ENCODE measurements around the gene KDSR. TPM values are rescaled to one million over a fixed set of nuclear protein-coding genes. Genes with fewer than 3 reads are reported as not detected.

Gene KDSR
- total and polyA plus RNA-seq, 2 of the 13 experiments (the other 11 are each of a cell fraction or from before 2014, with no cell fraction given) = 10.4 to 20.9 TPM

GRCh38 chr18:63339920-63340484, 27.0 kb downstream of the KDSR start:
- 43% methylated on average over 4 of the region's 4 CpGs for WGBS (ENCODE audit: low lambda C conversion rate)
- Histone ChIP-seq H3K9me3 (ENCODE audit: low read length) (no peaks in the 10 kb centered on the region), H3K36me3 (replicated peaks in 1 of 2; ENCODE audit: control insufficient read depth in 1 of 2, insufficient read depth in 2 of 2, low read length in 2 of 2) (peaks cover 25 to 77% of the 10 kb centered on the region in 2 experiments), H3K4me1 (ENCODE audit: insufficient read depth, low read length) (peaks cover 25% of the 10 kb centered on the region), H2AFZ (ENCODE audit: low read length) (no peak overlapping the region), H3K4me3 (replicated peaks in 1 of 3; ENCODE audit: insufficient read depth in 1 of 3, low read depth in 2 of 3, low read length in 3 of 3) (no peak overlapping the region), H3K4me2 (ENCODE audit: low read depth, low read length) (no peak overlapping the region), H3K27ac (ENCODE audit: extremely low read length, insufficient read depth, low read length) (no peak overlapping the region), H3K9ac (ENCODE audit: insufficient read depth, low read depth, low read length) (no peak overlapping the region), H3K79me2 (ENCODE audit: insufficient read depth, low read length) (no peaks in the 10 kb centered on the region), H3K27me3 (ENCODE audit: control insufficient read depth in 1 of 2, insufficient read depth in 2 of 2, low read length in 2 of 2) (no peaks in the 10 kb centered on the region), H4K20me1 (ENCODE audit: insufficient read depth, low read length) (no peaks in the 10 kb centered on the region)
- ChIA-PET POLR2A (no interaction called here), CTCF (ENCODE audit: low intra/inter-chr PET ratio, low total read pairs) (no interaction called here)
- BruUV-seq (replicated peaks) = no TSS peak
- ATAC-seq (no peak), FAIRE-seq (no peak), DNase-seq (ENCODE audit: low spot score) (peak; percentile 22)
- in situ Hi-C loops (cut with HindIII; ENCODE audit: extremely low pct_ligation_motif_present, low pct_unique_long_range_greater_than_20kb) = loop anchor here (10.0 kb wide), 1 partner anchor 95 kb away; no protein-coding TSS in a partner anchor
- TF ChIP-seq GABPB1 (CRISPR knock-in tag; IDR thresholded peaks at IDR 0.05) (no peak), ZNF770 (CRISPR knock-in tag; IDR thresholded peaks at IDR 0.05) (no peak), SNAI1 (CRISPR knock-in tag; IDR thresholded peaks at IDR 0.05; ENCODE audit: borderline replicate concordance) (no peak), THYN1 (CRISPR knock-in tag; IDR thresholded peaks at IDR 0.05; ENCODE audit: borderline replicate concordance, low read depth) (no peak), CCAR2 (optimal IDR thresholded peaks at IDR 0.05; ENCODE audit: low read depth, low read length) (no peak), ZNF75D (CRISPR knock-in tag; IDR thresholded peaks at IDR 0.05; ENCODE audit: borderline replicate concordance) (no peak)
- TF ChIP-seq, protein P1, sequence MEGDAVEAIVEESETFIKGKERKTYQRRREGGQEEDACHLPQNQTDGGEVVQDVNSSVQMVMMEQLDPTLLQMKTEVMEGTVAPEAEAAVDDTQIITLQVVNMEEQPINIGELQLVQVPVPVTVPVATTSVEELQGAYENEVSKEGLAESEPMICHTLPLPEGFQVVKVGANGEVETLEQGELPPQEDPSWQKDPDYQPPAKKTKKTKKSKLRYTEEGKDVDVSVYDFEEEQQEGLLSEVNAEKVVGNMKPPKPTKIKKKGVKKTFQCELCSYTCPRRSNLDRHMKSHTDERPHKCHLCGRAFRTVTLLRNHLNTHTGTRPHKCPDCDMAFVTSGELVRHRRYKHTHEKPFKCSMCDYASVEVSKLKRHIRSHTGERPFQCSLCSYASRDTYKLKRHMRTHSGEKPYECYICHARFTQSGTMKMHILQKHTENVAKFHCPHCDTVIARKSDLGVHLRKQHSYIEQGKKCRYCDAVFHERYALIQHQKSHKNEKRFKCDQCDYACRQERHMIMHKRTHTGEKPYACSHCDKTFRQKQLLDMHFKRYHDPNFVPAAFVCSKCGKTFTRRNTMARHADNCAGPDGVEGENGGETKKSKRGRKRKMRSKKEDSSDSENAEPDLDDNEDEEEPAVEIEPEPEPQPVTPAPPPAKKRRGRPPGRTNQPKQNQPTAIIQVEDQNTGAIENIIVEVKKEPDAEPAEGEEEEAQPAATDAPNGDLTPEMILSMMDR (CRISPR knock-in tag; IDR thresholded peaks at IDR 0.05) = peak; percentile 44; the same call in 1 of the 2 replicates
- intact Hi-C loops (cut with micrococcal nuclease; ENCODE audit: unreplicated experiment) = no loop called here

All from HepG2 (cell line).